K562 (cell line): ENCODE data around the gene ZCCHC24. TPM values are rescaled to one million over a fixed set of nuclear protein-coding genes. Genes with fewer than 3 reads are reported as not detected.

Source experiments
- BHLHE40 ChIP-seq: IDR thresholded peaks from 2 replicates; pipeline ENCODE4 v1.6.1; 2011; ENCODE audit warnings: low read length, improper control_type of control experiment
- CBFA2T3 ChIP-seq: fragments of 450-650 bp; IDR thresholded peaks from 2 replicates; pipeline ENCODE4 v1.6.1; 2017
- CSDE1 ChIP-seq, 2 experiments: fragments of 450-650 bp; IDR thresholded peaks; 2 replicates each; pipeline ENCODE4 v1.6.1; 2016; ENCODE audit warnings: mild to moderate bottlenecking in 1 of 2
- CUX1 ChIP-seq: fragments of 200-800 bp; sonication (Bioruptor generic); IDR thresholded peaks from 2 replicates; pipeline ENCODE4 v1.6.1; 2016; ENCODE audit warnings: missing genetic modification characterization, missing compliant biosample characterization
- ELF1 ChIP-seq: fragments of 200-800 bp; sonication (Bioruptor generic); IDR thresholded peaks from 2 replicates; pipeline ENCODE4 v1.6.1; 2016; ENCODE audit warnings: missing genetic modification characterization, missing compliant biosample characterization
- ERF ChIP-seq: fragments of 450-650 bp; formaldehyde crosslinking; IDR thresholded peaks from 2 replicates; pipeline ENCODE4 v1.4.0; 2020; ENCODE audit warnings: mild to moderate bottlenecking, mixed read lengths
- LCOR ChIP-seq: sonication (generic); formaldehyde crosslinking; IDR thresholded peaks from 2 replicates; pipeline ENCODE4 v1.8.0; 2022; ENCODE audit warnings: mild to moderate bottlenecking, missing genetic modification reagents
- MTA2 ChIP-seq: fragments of 450-650 bp; IDR thresholded peaks from 2 replicates; pipeline ENCODE4 v1.6.1; 2016; ENCODE audit warnings: low read depth
- MTF1 ChIP-seq: fragments of 250-450 bp; sonication (Bioruptor Pico); IDR thresholded peaks from 2 replicates; pipeline ENCODE4 v1.9.0; 2021; ENCODE audit warnings: moderate library complexity, mild to moderate bottlenecking, inconsistent platforms, borderline replicate concordance
- RB1 ChIP-seq: fragments of 450-650 bp; IDR thresholded peaks from 2 replicates; pipeline ENCODE4 v1.6.1; 2017; ENCODE audit warnings: low read depth, mild to moderate bottlenecking
- TAF9B ChIP-seq: fragments of 450-650 bp; IDR thresholded peaks from 2 replicates; pipeline ENCODE4 v1.6.1; 2018; ENCODE audit warnings: mild to moderate bottlenecking; ENCODE audit not compliant: partially characterized antibody
- TEAD2 ChIP-seq: fragments of 450-650 bp; IDR thresholded peaks from 2 replicates; pipeline ENCODE4 v1.6.1; 2016; ENCODE audit warnings: missing genetic modification characterization, control low read depth, missing compliant biosample characterization
- VEZF1 ChIP-seq: fragments of 200-800 bp; sonication (Bioruptor generic); IDR thresholded peaks from 2 replicates; pipeline ENCODE4 v1.6.1; 2017; ENCODE audit warnings: missing genetic modification characterization, missing compliant biosample characterization
- ZMIZ1 ChIP-seq, 2 experiments: fragments of 150-350 bp in 1 of 2; IDR thresholded peaks; 2 replicates each; pipeline ENCODE4 v1.6.1; 2012 to 2016; ENCODE audit warnings: low read depth in 2 of 2, low read length in 2 of 2, mild to moderate bottlenecking in 1 of 2, moderate library complexity in 1 of 2
- ZNF740 ChIP-seq, 3 experiments: fragments of 200-800 bp in 1 of 3; sonication (Bioruptor generic) in 1 of 3; sonication (generic) in 1 of 3; formaldehyde crosslinking in 1 of 3; IDR thresholded peaks; 2 replicates each; pipeline versions ENCODE4 v1.6.1 to v1.8.0; 2016 to 2022; ENCODE audit warnings: mild to moderate bottlenecking in 2 of 3, missing compliant biosample characterization in 2 of 3, missing genetic modification characterization in 2 of 3, missing genetic modification reagents in 1 of 3
- ZNF77 ChIP-seq: fragments of 250-450 bp; sonication (Bioruptor Pico); IDR thresholded peaks from 2 replicates; pipeline ENCODE4 v1.5.0; 2020
- polyA plus RNA-seq, 8 experiments: library from polyadenylated mRNA; depleted of rRNA in 4 of 8; stranded (reverse) in 5 of 8; unstranded in 3 of 8; fragments of >200 nt; fragmentation: Nextera tagmentation in 2 of 8; fragmentation: Illumina TruSeq in 1 of 8; extraction: Ambion mirVana in 2 of 8; extraction: Trizol in 1 of 8; gene quantifications; 2 replicates each; pipeline versions ENCODE4 v1.2.1 to v1.2.3, GENCODE V29; 2011 to 2014; ENCODE audit warnings: inconsistent platforms in 1 of 8, missing spikeins in 1 of 8
- total RNA-seq, 7 experiments: library from RNA; depleted of rRNA in 6 of 7; stranded (reverse); fragments of >200 nt in 6 of 7; fragmentation: Illumina TruSeq in 2 of 7; extraction: Trizol in 2 of 7; gene quantifications; 2 replicates each; pipeline versions ENCODE4 v1.2.1 to v1.2.3, GENCODE V29; 2011 to 2021; ENCODE audit warnings: low replicate concordance in 1 of 7

The ZCCHC24 gene
- total and polyA plus RNA-seq, 9 of the 15 experiments (the other 6 are each of a cell fraction or from before 2014, with no cell fraction given) = 0.84 to 11.0 (median 4.6) TPM

GRCh38 chr10:79487296-79488194 lies 42.1 kb upstream of the ZCCHC24 start (continued):
- no peak for TF ChIP-seq ZMIZ1 (IDR thresholded peaks at IDR 0.05; ENCODE audit: low read depth in 2 of 2, low read length in 2 of 2)
- no peak for TF ChIP-seq CSDE1 (IDR thresholded peaks at IDR 0.05)
- no peak for TF ChIP-seq TEAD2 (tag)
- peak; percentile 39 for TF ChIP-seq CBFA2T3
- peak; percentile 67; the same call in 1 of the 2 replicates for TF ChIP-seq RB1
- TF ChIP-seq BHLHE40 = peak; percentile 75
- TF ChIP-seq MTA2 = no peak
- no peak for TF ChIP-seq ZNF77 (CRISPR knock-in tag)
- 0 out of 2 replicates have a peak, but pooled peaks have one; percentile 24 for TF ChIP-seq ZNF740 (CRISPR knock-in tag; IDR thresholded peaks at IDR 0.05)
- TF ChIP-seq ZNF740 (tag; IDR thresholded peaks at IDR 0.05) = no peak
- no peak for TF ChIP-seq MTF1 (CRISPR knock-in tag)
- TF ChIP-seq LCOR (CRISPR knock-in tag) = no peak
- TF ChIP-seq ERF (CRISPR knock-in tag) = 0 out of 2 replicates have a peak, but pooled peaks have one; percentile 30
- TF ChIP-seq ELF1 (tag) = no peak
- TF ChIP-seq VEZF1 (CRISPR knock-in tag) = peak; percentile 33
- TF ChIP-seq TAF9B = no peak
- TF ChIP-seq CUX1 (CRISPR knock-in tag) = no peak
